ENCODE results near the gene KCNH3.

The KCNH3 gene

GRCh38 chr12:49564686-49565405 is 26.0 kb downstream of the KCNH3 start:
- no peak overlapping the region for H3K4me3 ChIP-seq (ENCODE audit: low read depth, low read length)
- H3K27me3 ChIP-seq (ENCODE audit: control insufficient read depth, insufficient read depth, low read length): no peaks in the 10 kb centered on the region
- no peak overlapping the region for H3K9ac ChIP-seq (ENCODE audit: low read length)
- no peak overlapping the region for H3K27ac ChIP-seq (ENCODE audit: low read depth, low read length)
- H3K36me3 ChIP-seq (ENCODE audit: control insufficient read depth, insufficient read depth, low read length): peaks cover 63% of the 10 kb centered on the region
- H3K9me3 ChIP-seq (ENCODE audit: control insufficient read depth, insufficient read depth, low read depth, low read length): no peaks in the 10 kb centered on the region
- 0 out of 2 replicates have a peak, but pooled peaks cover 3% of the 10 kb centered on the region for H3K4me1 ChIP-seq (ENCODE audit: control insufficient read depth, insufficient read depth, low read length)

- Histone ChIP-seq H3K4me1 (ENCODE audit: control insufficient read depth, insufficient read depth, low read length) (0 out of 2 replicates have a peak, but pooled peaks cover 3% of the 10 kb centered on the region), H3K9me3 (ENCODE audit: control insufficient read depth, insufficient read depth, low read depth, low read length) (no peaks in the 10 kb centered on the region), H3K27ac (ENCODE audit: low read depth, low read length) (no peak overlapping the region), H3K27me3 (ENCODE audit: control insufficient read depth, insufficient read depth, low read length) (no peaks in the 10 kb centered on the region), H3K36me3 (ENCODE audit: control insufficient read depth, insufficient read depth, low read length) (peaks cover 55% of the 10 kb centered on the region), H3K4me3 (ENCODE audit: low read depth, low read length) (no peak overlapping the region), H3K9ac (ENCODE audit: low read length) (no peak overlapping the region)
These were observed 26.8 kb downstream of the KCNH3 start for GRCh38 chr12:49565406-49566265.

GRCh38 chr12:49566361-49566760 is 27.5 kb downstream of the KCNH3 start:
- no peaks in the 10 kb centered on the region for H3K9me3 ChIP-seq (ENCODE audit: control insufficient read depth, insufficient read depth, low read depth, low read length)
- peaks cover 48% of the 10 kb centered on the region for H3K36me3 ChIP-seq (ENCODE audit: control insufficient read depth, insufficient read depth, low read length)
- H3K9ac ChIP-seq (ENCODE audit: low read length): no peak overlapping the region

GRCh38 chr12:49567302-49567610 is 28.4 kb downstream of the KCNH3 start:
- Histone ChIP-seq H3K9me3 (ENCODE audit: control insufficient read depth, insufficient read depth, low read depth, low read length) (no peaks in the 10 kb centered on the region; the same call in 1 of the 2 replicates), H3K36me3 (ENCODE audit: control insufficient read depth, insufficient read depth, low read length) (peaks cover 39% of the 10 kb centered on the region), H3K9ac (ENCODE audit: low read length) (peak overlapping the region; percentile 91), H3K4me3 (ENCODE audit: low read depth, low read length) (peak overlapping the region; percentile 90), H3K27ac (ENCODE audit: low read depth, low read length) (peak overlapping the region; percentile 89; the same call in 1 of the 2 replicates), H3K27me3 (ENCODE audit: control insufficient read depth, insufficient read depth, low read length) (no peaks in the 10 kb centered on the region), H3K4me1 (ENCODE audit: control insufficient read depth, insufficient read depth, low read length) (0 out of 2 replicates have a peak, but pooled peaks cover 3% of the 10 kb centered on the region)

More at GRCh38 chr12:49566361-49566760, 27.5 kb downstream of the KCNH3 start:
- no peak overlapping the region for H3K27ac ChIP-seq (ENCODE audit: low read depth, low read length)
- no peaks in the 10 kb centered on the region for H3K27me3 ChIP-seq (ENCODE audit: control insufficient read depth, insufficient read depth, low read length)
- H3K4me3 ChIP-seq (ENCODE audit: low read depth, low read length): no peak overlapping the region
- 0 out of 2 replicates have a peak, but pooled peaks cover 3% of the 10 kb centered on the region for H3K4me1 ChIP-seq (ENCODE audit: control insufficient read depth, insufficient read depth, low read length)

- H3K4me1 ChIP-seq (ENCODE audit: control insufficient read depth, insufficient read depth, low read length): 0 out of 2 replicates have a peak, but pooled peaks cover 3% of the 10 kb centered on the region
- H3K27me3 ChIP-seq (ENCODE audit: control insufficient read depth, insufficient read depth, low read length): no peaks in the 10 kb centered on the region
- H3K4me3 ChIP-seq (ENCODE audit: low read depth, low read length): peak within 1 kb of the TSS; percentile 90
- peak within 1 kb of the TSS; percentile 91 for H3K9ac ChIP-seq (ENCODE audit: low read length)
- H3K27ac ChIP-seq (ENCODE audit: low read depth, low read length): peak within 1 kb of the TSS; percentile 89
- no peaks in the 10 kb centered on the region; the same call in 1 of the 2 replicates for H3K9me3 ChIP-seq (ENCODE audit: control insufficient read depth, insufficient read depth, low read depth, low read length)
- H3K36me3 ChIP-seq (ENCODE audit: control insufficient read depth, insufficient read depth, low read length): peaks cover 33% of the 10 kb centered on the region
These were observed 29.0 kb downstream of the KCNH3 start, which contains the start of gene MCRS1 for GRCh38 chr12:49567611-49568441. Gene MCRS1, minus strand, starts transcription at chr12:49568142. Its CDS starts 1,411 bp downstream, at chr12:49566731.

GRCh38 chr12:49568442-49569162 is 29.8 kb downstream of the KCNH3 start:
- H3K9ac ChIP-seq (ENCODE audit: low read length): peak overlapping the region; percentile 91
- H3K27ac ChIP-seq (ENCODE audit: low read depth, low read length): peak overlapping the region; percentile 89; the same call in 1 of the 2 replicates
- no peaks in the 10 kb centered on the region; the same call in 1 of the 2 replicates for H3K9me3 ChIP-seq (ENCODE audit: control insufficient read depth, insufficient read depth, low read depth, low read length)
- no peaks in the 10 kb centered on the region for H3K27me3 ChIP-seq (ENCODE audit: control insufficient read depth, insufficient read depth, low read length)
- H3K36me3 ChIP-seq (ENCODE audit: control insufficient read depth, insufficient read depth, low read length): peaks cover 25% of the 10 kb centered on the region
- H3K4me3 ChIP-seq (ENCODE audit: low read depth, low read length): peak overlapping the region; percentile 90
- H3K4me1 ChIP-seq (ENCODE audit: control insufficient read depth, insufficient read depth, low read length): 0 out of 2 replicates have a peak, but pooled peaks cover 3% of the 10 kb centered on the region

- H3K27me3 ChIP-seq (ENCODE audit: control insufficient read depth, insufficient read depth, low read length): no peaks in the 10 kb centered on the region
- no peak overlapping the region for H3K4me3 ChIP-seq (ENCODE audit: low read depth, low read length)
- no peaks in the 10 kb centered on the region for H3K9me3 ChIP-seq (ENCODE audit: control insufficient read depth, insufficient read depth, low read depth, low read length)
- H3K36me3 ChIP-seq (ENCODE audit: control insufficient read depth, insufficient read depth, low read length): peaks cover 10% of the 10 kb centered on the region; the same call in 1 of the 2 replicates
- peaks cover 6% of the 10 kb centered on the region for H3K4me1 ChIP-seq (ENCODE audit: control insufficient read depth, insufficient read depth, low read length)
- no peak overlapping the region for H3K27ac ChIP-seq (ENCODE audit: low read depth, low read length)
- H3K9ac ChIP-seq (ENCODE audit: low read length): no peak overlapping the region
These were observed 38.9 kb downstream of the KCNH3 start for GRCh38 chr12:49577589-49578315.

GRCh38 chr12:49578471-49579112 is 39.8 kb downstream of the KCNH3 start:
- Histone ChIP-seq H3K4me1 (ENCODE audit: control insufficient read depth, insufficient read depth, low read length) (peaks cover 6% of the 10 kb centered on the region), H3K27ac (ENCODE audit: low read depth, low read length) (no peak overlapping the region), H3K9me3 (ENCODE audit: control insufficient read depth, insufficient read depth, low read depth, low read length) (no peaks in the 10 kb centered on the region), H3K4me3 (ENCODE audit: low read depth, low read length) (no peak overlapping the region), H3K27me3 (ENCODE audit: control insufficient read depth, insufficient read depth, low read length) (no peaks in the 10 kb centered on the region), H3K36me3 (ENCODE audit: control insufficient read depth, insufficient read depth, low read length) (peaks cover 15% of the 10 kb centered on the region), H3K9ac (ENCODE audit: low read length) (no peak overlapping the region)

Data from HUES6 (cell line).